ENCODE measurements around the gene TTC33.

Gene TTC33

DNA sequence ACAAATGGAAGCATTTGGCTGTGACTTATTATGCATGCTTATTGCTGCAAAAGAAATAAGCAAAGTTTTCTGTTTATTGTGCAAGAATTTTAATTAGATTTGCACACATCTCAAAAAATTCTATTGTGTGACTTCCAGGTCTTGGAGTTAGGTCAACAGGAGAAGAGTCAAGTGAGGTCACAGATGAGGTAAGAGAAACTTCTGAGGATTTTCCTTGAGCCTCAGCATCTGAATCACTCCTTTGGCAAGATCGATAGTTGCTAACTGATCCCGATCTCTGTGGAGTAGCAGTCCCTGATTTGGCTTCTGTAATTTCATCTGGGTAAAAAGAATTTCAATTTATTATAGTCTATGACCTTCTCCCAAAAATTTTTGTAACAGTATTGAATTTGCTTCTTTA, 6.9 kb upstream of the TTC33 start:
- Histone ChIP-seq H2AFZ (ENCODE audit: low read length) (no peak overlapping the region), H4K20me1 (ENCODE audit: insufficient read depth, low read length, poor library complexity, severe bottlenecking) (peaks cover 6% of the 10 kb centered on the region), H3K9me3 (ENCODE audit: insufficient read depth, low read depth, low read length) (no peaks in the 10 kb centered on the region), H3K36me3 (ENCODE audit: insufficient read depth, low read length) (peaks cover 81% of the 10 kb centered on the region), H3K27me3 (ENCODE audit: insufficient read depth, low read length, poor library complexity, severe bottlenecking) (no peaks in the 10 kb centered on the region), H3K9ac (ENCODE audit: low read depth, low read length, poor library complexity, severe bottlenecking) (no peak overlapping the region), H3F3A (ENCODE audit: low read depth) (no peaks in the 10 kb centered on the region), H3K4me1 (ENCODE audit: insufficient read depth, low read length, poor library complexity, severe bottlenecking) (no peaks in the 10 kb centered on the region), H3K4me2 (ENCODE audit: low read depth, low read length, poor library complexity, severe bottlenecking) (no peak overlapping the region), H3K4me3 (ENCODE audit: low read length, poor library complexity, severe bottlenecking) (no peak overlapping the region), H3K9me2 (replicated peaks; ENCODE audit: low read depth, low read length) (no peaks in the 10 kb centered on the region), H3K79me2 (ENCODE audit: insufficient read depth, low read length) (no peaks in the 10 kb centered on the region)
- no peak for TF ChIP-seq EZH2phosphoT487 (IDR thresholded peaks at IDR 0.05; ENCODE audit: borderline replicate concordance)
- TF ChIP-seq, protein P1, sequence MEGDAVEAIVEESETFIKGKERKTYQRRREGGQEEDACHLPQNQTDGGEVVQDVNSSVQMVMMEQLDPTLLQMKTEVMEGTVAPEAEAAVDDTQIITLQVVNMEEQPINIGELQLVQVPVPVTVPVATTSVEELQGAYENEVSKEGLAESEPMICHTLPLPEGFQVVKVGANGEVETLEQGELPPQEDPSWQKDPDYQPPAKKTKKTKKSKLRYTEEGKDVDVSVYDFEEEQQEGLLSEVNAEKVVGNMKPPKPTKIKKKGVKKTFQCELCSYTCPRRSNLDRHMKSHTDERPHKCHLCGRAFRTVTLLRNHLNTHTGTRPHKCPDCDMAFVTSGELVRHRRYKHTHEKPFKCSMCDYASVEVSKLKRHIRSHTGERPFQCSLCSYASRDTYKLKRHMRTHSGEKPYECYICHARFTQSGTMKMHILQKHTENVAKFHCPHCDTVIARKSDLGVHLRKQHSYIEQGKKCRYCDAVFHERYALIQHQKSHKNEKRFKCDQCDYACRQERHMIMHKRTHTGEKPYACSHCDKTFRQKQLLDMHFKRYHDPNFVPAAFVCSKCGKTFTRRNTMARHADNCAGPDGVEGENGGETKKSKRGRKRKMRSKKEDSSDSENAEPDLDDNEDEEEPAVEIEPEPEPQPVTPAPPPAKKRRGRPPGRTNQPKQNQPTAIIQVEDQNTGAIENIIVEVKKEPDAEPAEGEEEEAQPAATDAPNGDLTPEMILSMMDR (conservative IDR thresholded peaks at IDR 0.05; ENCODE audit: low read length): no peak

DNA sequence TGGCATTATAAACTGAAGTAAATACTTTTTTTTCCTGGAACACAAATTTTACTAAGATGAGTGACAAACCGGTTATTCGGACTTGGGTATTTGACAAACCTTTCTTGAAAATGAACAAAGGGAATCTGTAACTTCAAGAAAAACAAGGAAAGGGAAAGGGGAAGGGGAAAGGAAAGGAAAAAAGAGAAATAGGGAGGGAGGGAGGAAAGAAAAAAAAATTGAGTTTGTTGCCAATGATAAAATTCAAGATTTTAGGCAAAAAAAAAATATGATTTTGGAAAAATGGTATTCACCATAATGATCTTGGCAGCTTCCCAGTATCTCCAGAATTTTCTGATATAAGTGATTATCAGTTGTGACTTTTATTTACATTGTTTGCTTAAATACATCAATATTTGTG, 1.6 kb upstream of the TTC33 start:
- no peaks in the 10 kb centered on the region for H3K9me2 ChIP-seq (replicated peaks; ENCODE audit: low read depth, low read length)
- H3K9ac ChIP-seq (ENCODE audit: low read depth, low read length, poor library complexity, severe bottlenecking): no peak overlapping the region
- no peaks in the 10 kb centered on the region for H3K9me3 ChIP-seq (ENCODE audit: insufficient read depth, low read depth, low read length)
- peaks cover 31% of the 10 kb centered on the region for H3K36me3 ChIP-seq (ENCODE audit: insufficient read depth, low read length)
- peaks cover 6% of the 10 kb centered on the region for H4K20me1 ChIP-seq (ENCODE audit: insufficient read depth, low read length, poor library complexity, severe bottlenecking)
- peaks cover 29% of the 10 kb centered on the region for H3K79me2 ChIP-seq (ENCODE audit: insufficient read depth, low read length)
- no peak overlapping the region for H3K4me3 ChIP-seq (ENCODE audit: low read length, poor library complexity, severe bottlenecking)
- TF ChIP-seq, protein P1 (conservative IDR thresholded peaks at IDR 0.05; ENCODE audit: low read length): no peak
- TF ChIP-seq EZH2phosphoT487 (IDR thresholded peaks at IDR 0.05; ENCODE audit: borderline replicate concordance): no peak
- H3K4me1 ChIP-seq (ENCODE audit: insufficient read depth, low read length, poor library complexity, severe bottlenecking): peaks cover 23% of the 10 kb centered on the region
- H3K4me2 ChIP-seq (ENCODE audit: low read depth, low read length, poor library complexity, severe bottlenecking): no peak overlapping the region
- no peak overlapping the region for H2AFZ ChIP-seq (ENCODE audit: low read length)
- no peaks in the 10 kb centered on the region for H3K27me3 ChIP-seq (ENCODE audit: insufficient read depth, low read length, poor library complexity, severe bottlenecking)
- H3F3A ChIP-seq (ENCODE audit: low read depth): no peaks in the 10 kb centered on the region; the same call in 1 of the 2 replicates

DNA sequence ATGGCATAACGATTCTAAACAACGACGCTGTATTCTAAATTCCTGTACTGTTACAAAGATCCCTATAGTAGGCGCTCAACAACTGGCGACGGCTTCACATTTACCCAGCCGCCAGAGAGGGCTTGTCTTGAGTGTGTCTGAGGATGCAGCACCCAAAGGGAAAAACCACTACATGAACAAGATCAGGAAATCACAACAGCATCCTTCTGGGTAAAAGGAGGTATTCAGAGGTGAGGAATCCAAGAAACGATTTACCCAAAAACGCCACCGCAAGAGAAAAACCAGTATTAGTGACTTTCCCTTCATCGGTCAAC, 711 bp downstream of the TTC33 start:
- TF ChIP-seq, protein P1 (conservative IDR thresholded peaks at IDR 0.05; ENCODE audit: low read length): peak; percentile 89
- TF ChIP-seq EZH2phosphoT487 (IDR thresholded peaks at IDR 0.05; ENCODE audit: borderline replicate concordance): no peak
- Histone ChIP-seq H3F3A (ENCODE audit: low read depth) (no peaks in the 10 kb centered on the region; the same call in 1 of the 2 replicates), H3K9me2 (replicated peaks; ENCODE audit: low read depth, low read length) (no peaks in the 10 kb centered on the region), H3K4me2 (ENCODE audit: low read depth, low read length, poor library complexity, severe bottlenecking) (peak overlapping the region; percentile 78), H3K36me3 (ENCODE audit: insufficient read depth, low read length) (peaks cover 8% of the 10 kb centered on the region), H3K27me3 (ENCODE audit: insufficient read depth, low read length, poor library complexity, severe bottlenecking) (no peaks in the 10 kb centered on the region), H2AFZ (ENCODE audit: low read length) (peak overlapping the region; percentile 92), H3K4me1 (ENCODE audit: insufficient read depth, low read length, poor library complexity, severe bottlenecking) (peaks cover 27% of the 10 kb centered on the region), H3K4me3 (ENCODE audit: low read length, poor library complexity, severe bottlenecking) (peak overlapping the region; percentile 92), H3K9ac (ENCODE audit: low read depth, low read length, poor library complexity, severe bottlenecking) (peak overlapping the region; percentile 88), H4K20me1 (ENCODE audit: insufficient read depth, low read length, poor library complexity, severe bottlenecking) (no peaks in the 10 kb centered on the region), H3K79me2 (ENCODE audit: insufficient read depth, low read length) (peaks cover 32% of the 10 kb centered on the region), H3K9me3 (ENCODE audit: insufficient read depth, low read depth, low read length) (no peaks in the 10 kb centered on the region)
